ENCODE measurements around the gene RGL2. TPM values are rescaled to one million over a fixed set of nuclear protein-coding genes. Genes with fewer than 3 reads are reported as not detected.

Gene RGL2
- total and polyA plus RNA-seq, 9 donors: 26.9 to 82.0 (median 64.9) TPM

- no peak overlapping the region for H3K27ac ChIP-seq
- DNase-seq: no peak
- TF ChIP-seq EP300 (IDR thresholded peaks at IDR 0.05): no peak
- no peak for TF ChIP-seq CTCF (IDR thresholded peaks at IDR 0.05)
- TF ChIP-seq POLR2A (IDR thresholded peaks at IDR 0.05): no peak
- H3K36me3 ChIP-seq: no peaks in the 10 kb centered on the region
- no peaks in the 10 kb centered on the region for H3K9me3 ChIP-seq
- no peaks in the 10 kb centered on the region for H3K27me3 ChIP-seq
- intact Hi-C loops (cut with DNase I): no loop called here
- 91 to 93% (median 91%) methylated on average over 4 of the region's 4 CpGs for WGBS, 3 donors
- H3K4me3 ChIP-seq: no peak overlapping the region
- no peaks in the 10 kb centered on the region for H3K4me1 ChIP-seq (ENCODE audit: insufficient read depth)
These were observed 34.9 kb upstream of the RGL2 start for GRCh38 chr6:33333666-33334065.

GRCh38 chr6:33330736-33331135 is 32.0 kb upstream of the RGL2 start:
- Histone ChIP-seq H3K4me3 (no peak overlapping the region), H3K27ac (no peak overlapping the region), H3K36me3 (no peaks in the 10 kb centered on the region), H3K4me1 (ENCODE audit: insufficient read depth) (no peaks in the 10 kb centered on the region), H3K27me3 (no peaks in the 10 kb centered on the region), H3K9me3 (no peaks in the 10 kb centered on the region)
- TF ChIP-seq POLR2A (IDR thresholded peaks at IDR 0.05) (no peak), EP300 (IDR thresholded peaks at IDR 0.05) (no peak), CTCF (IDR thresholded peaks at IDR 0.05) (no peak)
- intact Hi-C loops (cut with DNase I): no loop called here
- no peak for DNase-seq
- WGBS, 3 donors: 81 to 92% (median 88%) methylated on average over 10 of the region's 10 CpGs

DNA sequence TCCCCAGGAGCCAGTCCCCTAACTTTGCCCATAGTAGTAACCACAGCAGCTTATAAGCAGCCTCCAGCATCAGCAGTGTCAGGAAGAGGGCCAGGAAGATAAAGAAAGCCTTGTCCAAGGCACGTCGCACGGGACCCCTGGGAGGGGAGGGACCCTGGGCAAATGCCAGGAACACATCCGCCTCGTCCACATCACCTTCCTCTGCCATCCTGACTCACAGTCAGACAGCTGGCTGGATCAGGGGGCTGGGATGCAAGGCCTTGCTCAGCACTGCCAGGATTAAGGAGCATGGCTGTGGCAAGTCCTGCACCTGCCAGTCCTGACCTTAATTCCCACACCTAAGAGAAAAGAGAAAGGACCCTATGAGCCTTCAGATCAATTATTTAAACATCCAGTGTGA is 30.3 kb upstream of the RGL2 start:
- H3K27ac ChIP-seq: no peak overlapping the region
- no peaks in the 10 kb centered on the region for H3K36me3 ChIP-seq
- H3K27me3 ChIP-seq: no peaks in the 10 kb centered on the region
- no peak for TF ChIP-seq CTCF (IDR thresholded peaks at IDR 0.05)
- TF ChIP-seq POLR2A (IDR thresholded peaks at IDR 0.05): no peak
- TF ChIP-seq EP300 (IDR thresholded peaks at IDR 0.05): no peak
- no peaks in the 10 kb centered on the region for H3K9me3 ChIP-seq
- no peak for DNase-seq
- H3K4me1 ChIP-seq (ENCODE audit: insufficient read depth): no peaks in the 10 kb centered on the region
- H3K4me3 ChIP-seq: no peak overlapping the region
- WGBS, 3 donors: 22 to 42% (median 27%) methylated on average over 5 of the region's 5 CpGs
- intact Hi-C loops (cut with DNase I): no loop called here

GRCh38 chr6:33324125-33324524 is 25.4 kb upstream of the RGL2 start:
- H3K4me3 ChIP-seq: no peak overlapping the region
- H3K27me3 ChIP-seq: no peaks in the 10 kb centered on the region
- no peaks in the 10 kb centered on the region for H3K9me3 ChIP-seq
- no peak for DNase-seq
- no peaks in the 10 kb centered on the region for H3K36me3 ChIP-seq
- TF ChIP-seq CTCF (IDR thresholded peaks at IDR 0.05) (no peak), POLR2A (IDR thresholded peaks at IDR 0.05) (no peak), EP300 (IDR thresholded peaks at IDR 0.05) (no peak)
- intact Hi-C loops (cut with DNase I): no loop called here
- H3K27ac ChIP-seq: peak overlapping the region in 1 of 2 donors; percentile 66
- 16 to 32% (median 23%) methylated on average over 7 of the region's 7 CpGs for WGBS, 3 donors
- H3K4me1 ChIP-seq (ENCODE audit: insufficient read depth): peaks cover 6% of the 10 kb centered on the region

GRCh38 chr6:33323623-33323948 is 24.8 kb upstream of the RGL2 start:
- DNase-seq: peak in 2 of 5 donors; percentile 53 to 55
- Histone ChIP-seq H3K27me3 (no peaks in the 10 kb centered on the region), H3K27ac (peak overlapping the region in 1 of 2 donors; percentile 66), H3K4me1 (ENCODE audit: insufficient read depth) (peaks cover 6% of the 10 kb centered on the region), H3K4me3 (peak overlapping the region; percentile 81), H3K9me3 (no peaks in the 10 kb centered on the region), H3K36me3 (no peaks in the 10 kb centered on the region)
- WGBS, 3 donors: 1% methylated on average over 12 of the region's 12 CpGs
- intact Hi-C loops (cut with DNase I): no loop called here
- no peak for TF ChIP-seq POLR2A (IDR thresholded peaks at IDR 0.05)
- TF ChIP-seq CTCF (IDR thresholded peaks at IDR 0.05): no peak
- TF ChIP-seq EP300 (IDR thresholded peaks at IDR 0.05): no peak
